Activated CD4-positive, alpha-beta memory T cell treated with anti-CD3 and anti-CD28 coated beads for 36 hours (primary cell): ENCODE data around the gene LARP4B. TPM values are rescaled to one million over a fixed set of nuclear protein-coding genes. Genes with fewer than 3 reads are reported as not detected.

Experiments
- CTCF ChIA-PET: fragments of 350-600 bp; sonication (Branson Sonifier 250); formaldehyde crosslinking; loops from one replicate; lab custom pipeline; 2021; ENCODE audit warnings: antibody characterized with exemption, inconsistent platforms; lab: Charles Lee
- POLR2A ChIA-PET: fragments of 350-600 bp; sonication (Branson Sonifier 250); formaldehyde crosslinking; loops from one replicate; lab custom pipeline; 2021; ENCODE audit warnings: antibody characterized with exemption; lab: Charles Lee
- DNase-seq: peaks from one replicate; pipeline ENCODE4 v3.0.0-alpha.2; 2020
- H3K27ac Mint-ChIP-seq: one replicate; pipeline ENCODE4 v1.8.0; 2021; ENCODE audit warnings: mixed read lengths
- H3K27me3 Mint-ChIP-seq: one replicate; pipeline ENCODE4 v1.8.0; 2021; ENCODE audit warnings: mixed read lengths
- H3K36me3 Mint-ChIP-seq: one replicate; pipeline ENCODE4 v1.8.0; 2021; ENCODE audit warnings: mixed read lengths
- H3K4me1 Mint-ChIP-seq: one replicate; pipeline ENCODE4 v1.8.0; 2021; ENCODE audit warnings: low read depth, mixed read lengths
- H3K4me3 Mint-ChIP-seq: one replicate; pipeline ENCODE4 v1.8.0; 2021; ENCODE audit warnings: mild to moderate bottlenecking, mixed read lengths
- H3K9me3 Mint-ChIP-seq: one replicate; pipeline ENCODE4 v1.8.0; 2021; ENCODE audit warnings: mixed read lengths
- intact Hi-C: fragments of 100-400 bp; cut with micrococcal nuclease; formaldehyde crosslinking; loops from one replicate; pipeline ENCODE4 v1.15.1; 2023
- total RNA-seq, 2 experiments: library from RNA; stranded (reverse); gene quantifications; one replicate each; pipeline ENCODE4 v1.2.3, GENCODE V29; 2021

LARP4B gene
- 10 to 100 TPM; 92.1 to 95.0 TPM for total RNA-seq

DNA sequence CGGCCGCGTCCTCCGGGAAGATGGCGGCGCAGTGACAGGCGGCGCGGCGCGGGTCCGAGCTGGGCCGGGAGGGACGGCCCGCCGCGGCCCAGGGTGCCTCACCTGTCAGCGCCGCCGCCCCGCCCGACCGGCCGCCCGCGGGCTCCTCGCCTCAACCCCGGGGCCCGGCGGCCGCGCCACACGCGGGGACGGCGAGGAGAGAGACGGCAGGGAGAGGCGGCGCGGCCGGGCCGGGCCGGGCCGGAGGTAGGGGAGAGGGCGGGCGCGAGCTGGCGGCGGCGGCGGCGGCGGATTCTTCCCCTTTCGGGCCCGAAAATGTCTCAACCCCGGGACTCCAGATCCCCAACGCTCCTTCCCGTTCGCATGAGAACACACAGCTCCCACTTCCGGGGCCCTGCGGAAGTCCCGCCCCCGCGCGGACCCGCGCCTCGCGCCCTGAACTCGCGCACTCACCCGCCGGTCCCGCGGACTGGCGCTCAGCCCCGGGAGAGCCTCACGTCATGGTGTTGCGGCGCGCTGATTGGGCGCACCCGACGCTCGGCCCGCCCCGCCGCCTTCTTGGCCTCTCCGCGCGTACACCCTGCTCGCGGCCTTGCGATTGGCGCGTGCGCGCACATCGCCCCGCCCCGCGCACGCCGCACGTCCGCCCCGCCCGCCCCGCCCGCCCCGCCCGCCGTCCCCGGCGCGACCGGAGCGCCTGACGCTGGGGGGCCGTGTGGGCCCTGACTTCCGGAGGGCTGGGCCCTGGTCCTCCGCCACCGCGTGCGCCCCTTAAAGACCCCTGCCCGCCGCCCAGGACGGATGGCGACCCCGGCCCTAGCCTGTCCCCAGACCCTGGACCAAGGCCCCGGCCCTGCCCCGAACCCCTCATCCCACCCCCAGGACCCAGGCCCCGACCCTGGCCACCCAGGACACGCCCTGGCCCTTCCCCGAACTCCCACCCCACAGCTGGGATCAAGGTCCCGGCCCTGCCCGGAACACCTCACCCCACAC, at the start of gene LARP4B:
Gene LARP4B, minus strand, starts transcription at position 380 of the 993 bp plus-strand sequence. CDS start 45,984 bp downstream, outside the sequence.
- ChIA-PET CTCF (interaction anchor here (0.8 kb wide), 1 partner anchor 58 kb away, joined by 3 read pairs; no protein-coding TSS in a partner anchor), POLR2A (interaction anchor here (1.0 to 2.5 kb wide), 6 partner anchors 18 to 124 kb away, joined by 3 to 7 read pairs (median 4); partner anchors contain the start of genes GTPBP4, IDI1 and WDR37)
- Mint-ChIP-seq H3K9me3 (no peaks in the 10 kb centered on the region), H3K36me3 (peaks cover 13% of the 10 kb centered on the region), H3K4me1 (peaks cover 36% of the 10 kb centered on the region), H3K27me3 (no peaks in the 10 kb centered on the region), H3K4me3 (peak within 1 kb of the TSS; percentile 88), H3K27ac (peak within 1 kb of the TSS; percentile 87)
- intact Hi-C loops, result loop anchor here (1.0 kb wide), 2 partner anchors 57 to 118 kb away; partner anchors contain the start of genes GTPBP4 and IDI1
- DNase-seq, result peak; percentile 98

DNA sequence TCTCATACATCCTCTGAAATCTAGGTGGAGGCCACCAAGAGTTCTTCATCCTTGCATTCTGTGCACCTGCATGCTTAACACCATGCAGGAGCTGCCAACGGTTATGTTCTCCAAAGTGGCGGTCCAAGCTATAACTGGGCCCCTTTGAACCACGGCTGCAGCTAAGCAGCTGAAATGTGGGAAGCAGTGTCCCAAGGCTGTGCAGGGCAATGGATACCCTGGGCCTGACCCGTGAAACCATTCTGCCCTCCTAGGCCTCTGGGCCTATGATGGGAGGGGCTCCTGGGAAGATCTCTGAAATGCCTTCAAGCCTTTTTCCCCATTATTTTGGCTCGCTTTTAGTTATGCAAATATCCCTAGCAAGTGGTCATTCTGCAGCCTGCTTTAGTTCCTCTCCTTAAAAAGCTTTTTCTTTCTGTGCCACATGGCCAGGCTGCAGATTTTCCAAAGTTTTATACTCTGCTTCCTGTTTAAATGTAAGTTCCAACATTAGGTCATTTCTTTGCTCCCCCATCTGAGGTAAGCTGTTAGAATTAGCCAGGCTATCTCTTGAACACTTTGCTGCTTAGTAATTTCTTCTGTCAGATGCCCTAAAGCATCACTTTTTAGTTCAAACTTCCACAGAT, 49.1 kb upstream of the LARP4B start:
- ChIA-PET CTCF (no interaction called here), POLR2A (no interaction called here)
- Mint-ChIP-seq H3K36me3 (peaks cover 19% of the 10 kb centered on the region), H3K4me1 (no peaks in the 10 kb centered on the region), H3K9me3 (peaks cover 33% of the 10 kb centered on the region), H3K27ac (no peak overlapping the region), H3K4me3 (no peak overlapping the region), H3K27me3 (no peaks in the 10 kb centered on the region)
- intact Hi-C loops, result no loop called here
- no peak for DNase-seq

DNA sequence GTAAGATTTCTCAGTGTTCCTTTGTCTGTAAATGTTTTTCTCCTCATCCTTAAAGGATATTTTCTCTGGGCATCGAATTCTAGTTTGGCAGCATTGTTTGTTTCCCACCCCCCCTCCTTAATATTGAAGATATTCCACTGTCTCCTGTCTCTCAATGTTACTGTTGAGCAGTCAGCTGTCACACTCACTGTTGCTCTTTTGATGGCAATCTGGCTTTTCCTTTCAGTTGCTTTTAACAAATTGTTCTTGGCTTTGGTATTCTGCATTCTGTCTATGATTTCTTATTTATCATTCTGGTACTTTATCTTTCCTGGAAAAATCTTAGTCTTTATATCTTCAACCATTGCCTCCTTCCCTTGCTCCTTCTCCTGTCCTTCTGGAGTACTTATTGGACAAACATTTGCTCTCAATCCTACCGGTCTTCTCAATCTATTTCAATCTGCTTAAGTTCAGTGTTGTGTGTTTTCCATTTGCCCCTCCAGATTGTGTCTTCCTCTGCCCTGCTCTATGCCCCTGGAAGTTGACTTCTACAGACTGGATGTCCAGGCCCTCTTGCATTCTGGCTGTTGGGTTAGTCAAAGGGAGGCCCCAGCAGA, 47.4 kb upstream of the LARP4B start:
- POLR2A ChIA-PET, result no interaction called here
- Mint-ChIP-seq H3K4me3 (no peak overlapping the region), H3K27me3 (no peaks in the 10 kb centered on the region), H3K4me1 (no peaks in the 10 kb centered on the region), H3K9me3 (peaks cover 33% of the 10 kb centered on the region), H3K36me3 (peaks cover 19% of the 10 kb centered on the region), H3K27ac (no peak overlapping the region)
- intact Hi-C loops, result no loop called here
- DNase-seq, result no peak
- CTCF ChIA-PET, result no interaction called here

DNA sequence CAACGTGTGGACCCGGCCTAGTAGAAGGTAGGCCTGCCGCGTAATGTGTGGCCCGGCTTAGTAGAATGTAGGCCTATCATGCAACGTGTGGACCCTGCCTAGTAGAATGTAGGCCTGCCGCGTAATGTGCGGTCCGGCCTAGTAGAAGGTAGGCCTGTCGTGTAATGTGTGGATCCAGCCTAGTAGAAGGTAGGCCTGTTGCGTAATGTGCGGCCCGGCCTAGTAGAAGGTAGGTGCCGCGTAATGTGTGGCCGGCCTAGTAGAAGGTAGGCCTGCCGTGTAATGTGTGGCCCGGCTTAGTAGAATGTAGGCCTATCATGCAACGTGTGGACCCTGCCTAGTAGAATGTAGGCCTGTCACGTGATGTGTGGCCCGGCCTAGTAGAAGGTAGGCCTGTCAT, 44.8 kb upstream of the LARP4B start:
- no peaks in the 10 kb centered on the region for H3K27me3 Mint-ChIP-seq
- peaks cover 36% of the 10 kb centered on the region for H3K9me3 Mint-ChIP-seq
- ChIA-PET POLR2A (no interaction called here), CTCF (no interaction called here)
- H3K4me3 Mint-ChIP-seq, result no peak overlapping the region
- H3K36me3 Mint-ChIP-seq, result peaks cover 19% of the 10 kb centered on the region
- H3K4me1 Mint-ChIP-seq, result no peaks in the 10 kb centered on the region
- no peak overlapping the region for H3K27ac Mint-ChIP-seq
- intact Hi-C loops, result no loop called here
- DNase-seq, result no peak

DNA sequence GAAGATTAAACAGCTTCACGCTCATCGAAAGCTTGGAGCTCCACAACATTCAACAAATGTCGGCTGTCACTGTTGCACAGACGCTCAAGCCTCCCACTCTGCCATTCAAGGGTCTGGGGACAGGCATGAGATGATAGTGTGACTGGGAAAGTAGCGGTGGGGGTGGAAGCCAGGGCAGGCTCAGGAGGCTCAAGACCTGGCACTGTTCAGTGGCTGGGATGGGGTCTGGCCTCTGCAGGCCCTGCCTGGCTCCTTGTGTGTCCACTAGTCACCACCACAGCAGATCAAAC, 43.2 kb upstream of the LARP4B start:
- Mint-ChIP-seq H3K27me3 (peaks cover 7% of the 10 kb centered on the region), H3K4me3 (no peak overlapping the region)
- POLR2A ChIA-PET, result no interaction called here

DNA sequence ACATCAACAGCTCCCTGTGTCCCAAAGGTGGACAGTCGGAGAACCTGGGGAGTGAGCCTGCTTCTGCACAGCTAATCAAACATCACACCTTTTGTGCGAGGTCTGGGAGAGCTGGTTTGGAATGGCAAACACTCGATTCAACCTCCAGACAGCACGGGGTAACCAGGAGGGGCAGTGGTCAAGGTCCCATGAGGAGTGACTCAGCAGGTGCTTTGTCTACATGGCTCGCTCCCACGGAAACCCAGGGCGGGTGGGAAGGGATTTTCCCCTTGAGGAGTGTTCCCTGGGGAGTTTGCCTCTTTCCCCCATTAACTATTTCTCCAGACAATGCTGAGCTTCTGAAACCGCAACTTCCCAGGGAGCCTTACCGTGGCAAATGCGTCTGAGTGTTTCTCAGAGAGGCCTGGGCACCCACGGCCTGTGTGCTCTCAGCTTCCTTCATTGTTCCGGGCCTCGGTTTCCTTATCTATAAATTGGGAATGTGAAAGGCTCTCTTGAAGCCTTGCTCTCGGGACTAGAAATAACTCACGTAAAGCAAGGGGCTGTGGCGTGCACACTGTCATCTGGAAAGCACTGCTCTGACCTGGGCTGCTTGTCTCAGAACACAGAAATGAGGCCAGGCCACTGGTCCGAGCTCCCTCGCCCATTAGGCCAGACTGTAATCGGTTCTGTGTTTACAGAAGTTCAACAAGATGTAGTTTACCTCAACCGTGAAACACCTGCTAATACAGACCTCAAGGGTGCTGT, 42.7 kb upstream of the LARP4B start:
- no peak for DNase-seq
- no peak overlapping the region for H3K27ac Mint-ChIP-seq
- peaks cover 8% of the 10 kb centered on the region for H3K36me3 Mint-ChIP-seq
- H3K27me3 Mint-ChIP-seq, result peaks cover 9% of the 10 kb centered on the region
- CTCF ChIA-PET, result no interaction called here
- no peak overlapping the region for H3K4me3 Mint-ChIP-seq
- H3K4me1 Mint-ChIP-seq, result no peaks in the 10 kb centered on the region
- peaks cover 17% of the 10 kb centered on the region for H3K9me3 Mint-ChIP-seq
- intact Hi-C loops, result no loop called here
- POLR2A ChIA-PET, result no interaction called here

More for the DNA sequence above, 43.2 kb upstream of the LARP4B start:
- Mint-ChIP-seq H3K36me3 (peaks cover 11% of the 10 kb centered on the region), H3K9me3 (peaks cover 23% of the 10 kb centered on the region), H3K4me1 (no peaks in the 10 kb centered on the region), H3K27ac (no peak overlapping the region)
- CTCF ChIA-PET, result no interaction called here
- DNase-seq, result no peak
- intact Hi-C loops, result no loop called here

DNA sequence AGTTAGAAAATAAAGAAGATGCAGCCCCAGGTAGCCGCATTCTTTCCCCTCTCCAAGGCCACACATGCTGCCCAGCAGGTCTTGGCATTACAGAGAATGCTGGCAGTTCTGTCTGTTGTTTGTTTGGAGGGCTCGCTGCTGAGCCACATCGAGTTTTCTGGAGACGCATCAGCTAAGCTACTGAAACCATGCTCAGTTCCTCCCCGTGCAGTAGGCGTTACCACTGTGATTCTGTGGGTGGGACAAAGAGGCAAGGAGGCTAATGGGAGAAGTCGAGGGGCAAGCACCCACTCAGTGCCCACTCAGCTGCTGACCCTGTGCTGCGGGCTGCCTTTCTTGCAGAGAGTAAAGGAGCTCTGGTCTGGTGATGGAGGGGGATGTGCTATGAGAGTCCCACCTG, 41.3 kb upstream of the LARP4B start:
- H3K4me3 Mint-ChIP-seq, result no peak overlapping the region
- intact Hi-C loops, result no loop called here
- no peak for DNase-seq
- ChIA-PET POLR2A (no interaction called here), CTCF (no interaction called here)
- peaks cover 18% of the 10 kb centered on the region for H3K27me3 Mint-ChIP-seq
- H3K9me3 Mint-ChIP-seq, result peaks cover 5% of the 10 kb centered on the region
- H3K27ac Mint-ChIP-seq, result no peak overlapping the region
- H3K36me3 Mint-ChIP-seq, result peaks cover 2% of the 10 kb centered on the region
- no peaks in the 10 kb centered on the region for H3K4me1 Mint-ChIP-seq

DNA sequence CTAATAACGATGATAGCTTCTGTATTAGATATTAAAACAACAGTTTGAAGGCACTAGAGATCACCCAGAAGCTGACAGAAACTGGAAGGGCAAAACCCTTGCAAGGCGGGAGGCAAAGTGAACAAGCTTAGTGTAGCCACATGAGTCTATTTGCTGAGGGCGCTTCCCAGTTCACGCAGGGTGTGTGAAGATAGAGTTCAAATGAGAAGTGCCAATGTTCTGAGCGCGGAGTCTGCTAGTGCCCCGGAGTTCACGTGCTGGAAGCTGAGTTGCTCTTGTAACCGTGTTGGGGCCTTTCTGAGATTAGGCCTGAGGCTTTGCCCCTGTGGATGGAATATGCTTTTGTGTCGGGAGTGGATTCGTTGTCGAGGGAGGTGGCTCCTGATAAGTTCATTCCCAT, 40.1 kb upstream of the LARP4B start:
- H3K27ac Mint-ChIP-seq, result no peak overlapping the region
- intact Hi-C loops, result no loop called here
- H3K4me3 Mint-ChIP-seq, result no peak overlapping the region
- no peaks in the 10 kb centered on the region for H3K36me3 Mint-ChIP-seq
- peaks cover 7% of the 10 kb centered on the region for H3K4me1 Mint-ChIP-seq
- H3K9me3 Mint-ChIP-seq, result peaks cover 3% of the 10 kb centered on the region
- POLR2A ChIA-PET, result no interaction called here
- DNase-seq, result no peak
- peaks cover 18% of the 10 kb centered on the region for H3K27me3 Mint-ChIP-seq
- CTCF ChIA-PET, result interaction anchor here (0.5 kb wide), 1 partner anchor 22 kb away, joined by 3 read pairs; no protein-coding TSS in a partner anchor

DNA sequence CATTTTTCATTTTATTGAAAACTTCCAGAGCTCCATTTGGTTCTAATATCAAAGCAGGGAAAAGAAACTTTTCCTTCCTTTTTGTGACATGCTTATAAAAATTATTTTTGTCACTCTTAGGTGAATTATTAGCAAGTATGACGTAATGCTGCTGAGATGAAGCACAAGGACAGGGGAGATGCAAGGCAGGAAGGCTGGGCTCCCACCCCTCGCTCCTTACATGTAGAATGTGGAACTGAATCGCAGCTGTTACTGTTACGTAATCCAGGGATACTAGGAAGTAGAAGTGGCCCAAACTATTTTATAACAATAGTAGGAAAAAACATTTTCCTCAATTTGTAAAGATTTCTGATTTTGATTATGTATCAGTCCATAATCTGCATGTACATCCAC, 39.6 kb upstream of the LARP4B start:
- no peak overlapping the region for H3K4me3 Mint-ChIP-seq
- peaks cover 3% of the 10 kb centered on the region for H3K9me3 Mint-ChIP-seq
- CTCF ChIA-PET, result interaction anchor here (0.5 kb wide), 1 partner anchor 21 kb away, joined by 3 read pairs; no protein-coding TSS in a partner anchor
- peaks cover 7% of the 10 kb centered on the region for H3K4me1 Mint-ChIP-seq
- DNase-seq, result no peak
- POLR2A ChIA-PET, result no interaction called here
- H3K36me3 Mint-ChIP-seq, result no peaks in the 10 kb centered on the region
- H3K27ac Mint-ChIP-seq, result no peak overlapping the region
- intact Hi-C loops, result no loop called here
- peaks cover 18% of the 10 kb centered on the region for H3K27me3 Mint-ChIP-seq

DNA sequence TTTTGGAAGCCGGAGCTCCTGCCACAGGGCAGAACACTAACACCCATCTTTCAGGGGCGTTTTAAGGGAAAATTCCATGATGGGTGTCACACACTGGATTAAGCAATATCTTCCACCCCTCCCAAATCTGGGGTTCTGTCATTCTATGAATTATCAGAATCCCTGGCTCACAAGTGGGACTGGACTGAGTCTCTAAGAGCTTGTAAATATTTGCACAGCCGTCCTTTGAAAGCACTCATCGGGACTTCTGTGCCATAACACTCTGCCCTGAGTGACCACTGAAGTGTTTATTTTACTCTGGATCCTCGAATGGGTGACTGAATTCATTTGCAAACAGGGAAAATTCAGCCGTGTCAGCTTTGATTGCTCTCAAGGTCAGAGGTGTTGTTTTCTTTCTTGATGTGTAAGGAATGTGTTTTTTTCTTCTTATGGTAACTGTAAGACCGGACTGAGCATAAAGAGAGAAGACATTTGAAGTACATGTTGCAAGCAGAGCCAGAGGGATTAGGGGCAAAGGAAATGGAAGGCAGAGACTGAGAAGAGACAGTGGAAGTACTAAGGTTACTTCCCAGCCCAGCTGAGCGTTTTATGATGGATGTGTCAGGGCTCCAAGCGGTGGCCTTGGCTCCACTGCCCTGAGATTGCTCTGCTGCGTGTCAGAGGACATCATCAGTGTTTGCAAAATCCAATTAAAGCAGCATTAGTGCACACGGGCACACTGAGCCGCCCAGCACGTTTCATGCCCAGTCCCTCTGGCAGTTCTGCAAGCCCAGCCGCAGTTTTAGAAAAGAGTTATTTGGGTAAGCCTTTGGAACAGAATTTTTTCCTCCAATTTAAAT, 39.0 kb upstream of the LARP4B start:
- no peak for DNase-seq
- Mint-ChIP-seq H3K36me3 (no peaks in the 10 kb centered on the region), H3K27ac (no peak overlapping the region), H3K4me1 (peaks cover 7% of the 10 kb centered on the region), H3K27me3 (peaks cover 18% of the 10 kb centered on the region), H3K9me3 (peaks cover 3% of the 10 kb centered on the region), H3K4me3 (no peak overlapping the region)
- ChIA-PET CTCF (no interaction called here), POLR2A (no interaction called here)
- intact Hi-C loops, result no loop called here

DNA sequence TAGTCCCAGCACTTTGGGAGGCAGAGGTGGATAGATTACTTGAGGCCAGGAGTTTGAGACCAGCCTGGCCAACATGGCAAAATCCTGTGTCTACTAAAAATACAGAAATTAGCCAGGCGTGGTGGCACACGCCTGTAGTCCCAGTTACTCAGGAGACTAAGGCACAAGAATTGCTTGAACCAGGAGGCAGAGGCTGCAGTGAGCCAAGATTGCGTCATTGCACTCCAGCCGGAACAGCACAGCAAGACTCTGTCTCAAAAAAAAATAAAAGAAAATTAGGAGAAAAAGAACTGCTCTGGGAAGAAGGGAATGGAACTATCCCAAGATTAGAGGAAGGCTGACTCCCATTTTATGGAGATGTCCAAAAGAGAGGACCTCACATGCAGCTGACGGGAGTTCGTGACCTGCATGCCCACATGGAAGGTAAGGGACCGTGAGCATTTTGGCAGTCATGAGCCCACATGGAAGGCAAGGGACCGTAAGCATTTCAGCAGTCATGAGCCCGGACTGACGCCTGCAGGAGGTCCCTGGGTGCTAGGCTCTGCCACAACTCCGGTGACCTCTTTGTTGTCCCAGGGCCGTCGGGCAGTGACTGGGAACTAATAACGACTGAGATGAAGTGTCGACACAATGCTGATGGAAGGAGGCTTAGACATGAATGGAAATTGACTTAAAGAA, 38.1 kb upstream of the LARP4B start:
- Mint-ChIP-seq H3K27ac (no peak overlapping the region), H3K27me3 (peaks cover 18% of the 10 kb centered on the region), H3K4me1 (peaks cover 7% of the 10 kb centered on the region), H3K36me3 (no peaks in the 10 kb centered on the region), H3K9me3 (peaks cover 3% of the 10 kb centered on the region), H3K4me3 (no peak overlapping the region)
- DNase-seq, result no peak
- CTCF ChIA-PET, result no interaction called here
- POLR2A ChIA-PET, result no interaction called here
- intact Hi-C loops, result no loop called here
